PC-9 (cell line): ENCODE results near the gene TGFBR3L.

Source experiments
- CTCF ChIP-seq: fragments of 200-600 bp; sonication (generic); conservative IDR thresholded peaks from 2 replicates; pipeline ENCODE4 v1.6.1; 2017; ENCODE audit warnings: mixed run types, antibody characterized with exemption, mild to moderate bottlenecking, moderate library complexity
- EZH2 ChIP-seq: fragments of 200-600 bp; sonication (generic); IDR thresholded peaks from 2 replicates; pipeline ENCODE4 v1.8.0; 2017; ENCODE audit warnings: antibody characterized with exemption, low read depth

- TF ChIP-seq CTCF (no peak), EZH2 (no peak)
Measured at GRCh38 chr19:7888826-7889217, 25.8 kb upstream of the TGFBR3L start.
